Caco-2 (cell line): ENCODE data around the gene BICD1. TPM values are rescaled to one million over a fixed set of nuclear protein-coding genes. Genes with fewer than 3 reads are reported as not detected.

Experiments used
- BruUV-seq: library from RNA; stranded (reverse); fragments of 400-500 nt; replicated peaks from 2 replicates; lab custom pipeline; 2021; lab: Mats Ljungman, UMichigan
- CTCF ChIA-PET: fragments of 300-600 bp; sonication (Branson Sonifier 250); formaldehyde crosslinking; loops from one replicate; lab custom pipeline; 2022; ENCODE audit warnings: antibody characterized with exemption; lab: Charles Lee
- POLR2A ChIA-PET: fragments of 300-600 bp; sonication (Branson Sonifier 250); formaldehyde crosslinking; loops from one replicate; lab custom pipeline; 2022; ENCODE audit warnings: antibody characterized with exemption; lab: Charles Lee
- DNase-seq, 2 experiments: peaks; one replicate each; pipeline versions ENCODE4 v3.0.0 to v3.0.0-alpha.2; 2020 to 2022
- H3K27me3 ChIP-seq: replicated peaks from 2 replicates; pipeline ENCODE4 v1.6.0; 2011; ENCODE audit warnings: low read length; ENCODE audit not compliant: control insufficient read depth, insufficient read depth
- H3K36me3 ChIP-seq: 2 replicates; pipeline ENCODE4 v1.5.1; 2011; ENCODE audit warnings: low read length; ENCODE audit not compliant: control insufficient read depth, insufficient read depth
- H3K4me1 ChIP-seq: fragments of 250-450 bp; sonication (Bioruptor Pico); 2 replicates; pipeline ENCODE4 v1.5.1; 2020; ENCODE audit warnings: mild to moderate bottlenecking
- H3K4me3 ChIP-seq: 2 replicates; pipeline ENCODE4 v1.5.1; 2011; ENCODE audit warnings: low read depth, mild to moderate bottlenecking, control low read depth, low read length
- H3K9me3 ChIP-seq: fragments of 250-450 bp; sonication (Bioruptor Pico); 2 replicates; pipeline ENCODE4 v1.5.1; 2020; ENCODE audit warnings: mild to moderate bottlenecking, moderate library complexity
- H3K27ac Mint-ChIP-seq: one replicate; pipeline ENCODE4 v1.8.0; 2022; ENCODE audit warnings: mixed read lengths; ENCODE audit not compliant: unreplicated experiment
- H3K27me3 Mint-ChIP-seq: one replicate; pipeline ENCODE4 v1.8.0; 2022; ENCODE audit warnings: mixed read lengths; ENCODE audit not compliant: insufficient read depth, unreplicated experiment
- H3K36me3 Mint-ChIP-seq: one replicate; pipeline ENCODE4 v1.8.0; 2022; ENCODE audit warnings: mild to moderate bottlenecking, mixed read lengths; ENCODE audit not compliant: insufficient read depth, unreplicated experiment
- H3K4me1 Mint-ChIP-seq: one replicate; pipeline ENCODE4 v1.8.0; 2022; ENCODE audit warnings: low read depth, mixed read lengths; ENCODE audit not compliant: unreplicated experiment
- H3K4me3 Mint-ChIP-seq: one replicate; pipeline ENCODE4 v1.8.0; 2022; ENCODE audit warnings: mild to moderate bottlenecking, moderate library complexity, mixed read lengths; ENCODE audit not compliant: unreplicated experiment
- H3K9me3 Mint-ChIP-seq: one replicate; pipeline ENCODE4 v1.8.0; 2022; ENCODE audit warnings: mixed read lengths; ENCODE audit not compliant: unreplicated experiment
- intact Hi-C: fragments of 100-400 bp; cut with micrococcal nuclease; formaldehyde crosslinking; loops from one replicate; pipeline ENCODE4 v1.10.0; 2022; ENCODE audit not compliant: unreplicated experiment
- total RNA-seq: library from RNA; stranded (reverse); gene quantifications from 2 replicates; pipeline ENCODE4 v1.2.3, GENCODE V29; 2022
- TF ChIP-seq, protein P1 (sequence below), 2 experiments: fragments of 200-600 bp in 1 of 2; IDR thresholded peaks; 1 replicate in 1 of 2; 2 replicates in 1 of 2; pipeline versions ENCODE4 v1.5.1 to v1.8.0; 2011 to 2022; ENCODE audit warnings: antibody characterized with exemption in 1 of 2, control low read depth in 1 of 2, inconsistent platforms in 1 of 2, low read depth in 1 of 2, low read length in 1 of 2, mild to moderate bottlenecking in 1 of 2, moderate library complexity in 1 of 2; ENCODE audit not compliant: insufficient read depth in 1 of 2, severe bottlenecking in 1 of 2, unreplicated experiment in 1 of 2

The BICD1 gene
- total RNA-seq, 1 experiment from 2014 or later = 36.2 TPM

DNA sequence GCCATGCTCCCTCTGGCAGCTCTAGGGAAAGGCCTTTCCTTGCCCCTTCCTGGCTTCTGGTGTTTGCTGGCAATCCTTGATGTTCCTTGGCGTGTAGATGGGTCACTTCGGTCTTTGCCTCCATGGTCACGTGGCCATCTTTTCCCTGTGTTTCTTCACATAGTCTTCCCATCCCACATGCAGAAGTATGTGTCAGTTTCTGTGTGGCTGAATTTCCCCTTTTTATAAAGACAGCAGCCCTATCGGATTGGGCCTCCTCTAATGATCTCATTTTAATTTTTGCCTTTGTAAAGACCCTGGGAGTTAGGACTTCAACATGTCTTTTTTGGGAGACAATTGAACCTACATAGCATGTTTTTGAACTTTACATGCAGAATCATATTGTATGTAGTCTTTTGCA lies 185.5 kb downstream of the BICD1 start:
- Histone ChIP-seq H3K9me3 (peaks cover 13% of the 10 kb centered on the region), H3K27me3 (no peaks in the 10 kb centered on the region), H3K4me1 (peaks cover 25% of the 10 kb centered on the region), H3K4me3 (no peak overlapping the region), H3K36me3 (no peaks in the 10 kb centered on the region)
- BruUV-seq = no TSS peak
- DNase-seq = no peak
- ChIA-PET POLR2A (no interaction called here), CTCF (no interaction called here)
- Mint-ChIP-seq H3K36me3 (no peaks in the 10 kb centered on the region), H3K4me3 (no peak overlapping the region), H3K4me1 (peaks cover 27% of the 10 kb centered on the region), H3K9me3 (no peaks in the 10 kb centered on the region), H3K27ac (peak overlapping the region; percentile 79), H3K27me3 (no peaks in the 10 kb centered on the region)
- intact Hi-C loops = no loop called here
- TF ChIP-seq, protein P1, sequence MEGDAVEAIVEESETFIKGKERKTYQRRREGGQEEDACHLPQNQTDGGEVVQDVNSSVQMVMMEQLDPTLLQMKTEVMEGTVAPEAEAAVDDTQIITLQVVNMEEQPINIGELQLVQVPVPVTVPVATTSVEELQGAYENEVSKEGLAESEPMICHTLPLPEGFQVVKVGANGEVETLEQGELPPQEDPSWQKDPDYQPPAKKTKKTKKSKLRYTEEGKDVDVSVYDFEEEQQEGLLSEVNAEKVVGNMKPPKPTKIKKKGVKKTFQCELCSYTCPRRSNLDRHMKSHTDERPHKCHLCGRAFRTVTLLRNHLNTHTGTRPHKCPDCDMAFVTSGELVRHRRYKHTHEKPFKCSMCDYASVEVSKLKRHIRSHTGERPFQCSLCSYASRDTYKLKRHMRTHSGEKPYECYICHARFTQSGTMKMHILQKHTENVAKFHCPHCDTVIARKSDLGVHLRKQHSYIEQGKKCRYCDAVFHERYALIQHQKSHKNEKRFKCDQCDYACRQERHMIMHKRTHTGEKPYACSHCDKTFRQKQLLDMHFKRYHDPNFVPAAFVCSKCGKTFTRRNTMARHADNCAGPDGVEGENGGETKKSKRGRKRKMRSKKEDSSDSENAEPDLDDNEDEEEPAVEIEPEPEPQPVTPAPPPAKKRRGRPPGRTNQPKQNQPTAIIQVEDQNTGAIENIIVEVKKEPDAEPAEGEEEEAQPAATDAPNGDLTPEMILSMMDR (IDR thresholded peaks at IDR 0.05; ENCODE audit: insufficient read depth in 1 of 2, low read depth in 1 of 2, low read length in 1 of 2, severe bottlenecking in 1 of 2, unreplicated experiment in 1 of 2) = no peak

DNA sequence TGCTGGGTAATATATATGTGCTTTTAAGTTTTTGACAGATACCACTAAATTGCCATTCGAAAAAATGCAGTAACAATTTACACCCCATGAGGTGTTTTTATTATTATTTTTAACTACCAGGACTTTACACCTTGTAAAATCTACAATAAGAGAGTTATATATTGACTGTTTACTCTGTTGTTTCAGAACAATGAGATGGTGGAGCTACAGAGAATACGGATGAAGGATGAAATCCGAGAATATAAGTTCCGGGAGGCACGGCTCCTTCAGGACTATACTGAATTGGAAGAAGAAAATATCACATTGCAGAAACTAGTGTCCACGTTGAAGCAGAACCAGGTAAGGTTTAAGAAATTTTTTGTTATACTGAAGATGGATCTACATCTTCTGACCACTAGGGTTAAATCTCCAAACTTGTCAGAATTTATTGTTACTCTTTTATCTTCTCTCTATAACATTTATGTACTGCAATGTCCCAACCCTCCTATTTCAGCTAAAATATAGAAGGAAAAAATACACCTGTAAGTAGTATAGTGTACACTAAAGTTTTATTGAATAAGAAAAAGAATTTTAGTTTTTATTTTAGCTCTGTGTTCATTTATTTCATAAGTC lies 187.3 kb downstream of the BICD1 start:
- Mint-ChIP-seq H3K36me3 (no peaks in the 10 kb centered on the region), H3K4me3 (no peak overlapping the region), H3K27me3 (no peaks in the 10 kb centered on the region), H3K27ac (no peak overlapping the region), H3K4me1 (peaks cover 27% of the 10 kb centered on the region), H3K9me3 (no peaks in the 10 kb centered on the region)
- CTCF ChIA-PET = interaction anchor here (0.7 to 1.3 kb wide), 2 partner anchors 18 to 407 kb away, joined by 3 read pairs; no protein-coding TSS in a partner anchor
- no TSS peak for BruUV-seq
- no peaks in the 10 kb centered on the region for H3K27me3 ChIP-seq
- H3K36me3 ChIP-seq = no peaks in the 10 kb centered on the region
- no peak for DNase-seq
- POLR2A ChIA-PET = no interaction called here
- H3K9me3 ChIP-seq = peaks cover 11% of the 10 kb centered on the region
- TF ChIP-seq, protein P1 (IDR thresholded peaks at IDR 0.05; ENCODE audit: insufficient read depth in 1 of 2, low read depth in 1 of 2, low read length in 1 of 2, severe bottlenecking in 1 of 2, unreplicated experiment in 1 of 2) = peak; percentile 4 to 38
- peaks cover 25% of the 10 kb centered on the region for H3K4me1 ChIP-seq
- intact Hi-C loops = no loop called here
- no peak overlapping the region for H3K4me3 ChIP-seq

DNA sequence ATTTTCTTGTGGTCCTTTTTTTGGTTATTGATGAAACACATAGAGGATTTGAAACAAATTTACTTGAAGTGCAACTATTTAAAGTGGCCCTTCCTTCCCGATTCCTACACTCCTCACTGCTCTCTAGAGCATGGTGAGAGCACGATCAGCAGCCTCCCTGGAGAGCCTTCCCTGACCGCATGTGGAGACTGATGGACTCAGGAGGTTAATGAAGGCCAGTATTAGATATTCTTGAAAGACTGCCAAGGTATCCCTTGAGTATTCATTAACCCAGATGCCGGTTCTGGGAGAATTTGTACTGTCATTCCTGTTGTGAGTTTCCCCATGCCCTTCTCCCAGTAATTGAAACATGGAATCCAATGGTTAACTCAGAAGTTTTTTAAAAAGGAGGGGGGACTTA lies 189.9 kb downstream of the BICD1 start:
- H3K4me3 ChIP-seq = no peak overlapping the region
- H3K27me3 ChIP-seq = no peaks in the 10 kb centered on the region
- H3K36me3 Mint-ChIP-seq = no peaks in the 10 kb centered on the region
- CTCF ChIA-PET = no interaction called here
- H3K9me3 Mint-ChIP-seq = no peaks in the 10 kb centered on the region
- peaks cover 28% of the 10 kb centered on the region for H3K4me1 Mint-ChIP-seq
- BruUV-seq = no TSS peak
- intact Hi-C loops = no loop called here
- 0 out of 2 replicates have a peak, but pooled peaks cover 10% of the 10 kb centered on the region for H3K4me1 ChIP-seq
- TF ChIP-seq, protein P1 (IDR thresholded peaks at IDR 0.05; ENCODE audit: insufficient read depth in 1 of 2, low read depth in 1 of 2, low read length in 1 of 2, severe bottlenecking in 1 of 2, unreplicated experiment in 1 of 2) = no peak
- no peaks in the 10 kb centered on the region for H3K9me3 ChIP-seq
- H3K27ac Mint-ChIP-seq = peak overlapping the region; percentile 28
- no peaks in the 10 kb centered on the region for H3K36me3 ChIP-seq
- POLR2A ChIA-PET = no interaction called here
- H3K4me3 Mint-ChIP-seq = no peak overlapping the region
- no peak for DNase-seq
- no peaks in the 10 kb centered on the region for H3K27me3 Mint-ChIP-seq
